ENCODE data around the gene BORCS8. TPM values are rescaled to one million over a fixed set of nuclear protein-coding genes. Genes with fewer than 3 reads are reported as not detected.

Gene BORCS8
- total RNA-seq, 1 experiment from 2014 or later = 37.7 TPM

DNA sequence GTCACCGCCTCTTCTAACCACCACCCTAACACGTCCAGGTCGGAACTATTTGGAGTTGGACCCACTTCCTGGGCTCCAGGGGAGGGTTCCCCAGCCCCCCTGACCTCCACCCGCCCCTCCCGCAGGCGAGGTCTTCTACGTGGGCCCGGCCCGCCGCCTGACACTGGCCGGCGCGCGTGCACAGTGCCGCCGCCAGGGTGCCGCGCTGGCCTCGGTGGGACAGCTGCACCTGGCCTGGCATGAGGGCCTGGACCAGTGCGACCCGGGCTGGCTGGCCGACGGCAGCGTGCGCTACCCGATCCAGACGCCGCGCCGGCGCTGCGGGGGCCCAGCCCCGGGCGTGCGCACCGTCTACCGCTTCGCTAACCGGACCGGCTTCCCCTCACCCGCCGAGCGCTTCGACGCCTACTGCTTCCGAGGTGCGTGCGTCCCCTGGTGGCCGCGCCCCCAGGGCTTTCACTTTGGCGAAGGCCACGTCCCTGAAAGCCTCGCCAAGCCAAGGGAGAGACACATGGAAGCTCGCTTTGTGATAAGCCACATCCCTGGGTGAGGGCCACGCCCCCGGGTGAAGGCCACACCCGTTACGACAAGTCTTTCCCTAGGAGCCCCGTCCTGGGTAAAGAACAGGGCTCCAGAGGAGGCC is 33.0 kb upstream of the BORCS8 start:
- Mint-ChIP-seq H3K27ac (ENCODE audit: unreplicated experiment) (no peak overlapping the region), H3K4me3 (ENCODE audit: unreplicated experiment) (peak overlapping the region; percentile 66), H3K36me3 (ENCODE audit: insufficient read depth, unreplicated experiment) (no peaks in the 10 kb centered on the region), H3K9me3 (ENCODE audit: unreplicated experiment) (no peaks in the 10 kb centered on the region), H3K27me3 (ENCODE audit: insufficient read depth, unreplicated experiment) (peaks cover 12% of the 10 kb centered on the region), H3K4me1 (ENCODE audit: low read depth, unreplicated experiment) (no peaks in the 10 kb centered on the region)
- no peaks in the 10 kb centered on the region for H3K27me3 ChIP-seq (replicated peaks; ENCODE audit: control insufficient read depth, insufficient read depth, low read length)
- TF ChIP-seq, protein P1, sequence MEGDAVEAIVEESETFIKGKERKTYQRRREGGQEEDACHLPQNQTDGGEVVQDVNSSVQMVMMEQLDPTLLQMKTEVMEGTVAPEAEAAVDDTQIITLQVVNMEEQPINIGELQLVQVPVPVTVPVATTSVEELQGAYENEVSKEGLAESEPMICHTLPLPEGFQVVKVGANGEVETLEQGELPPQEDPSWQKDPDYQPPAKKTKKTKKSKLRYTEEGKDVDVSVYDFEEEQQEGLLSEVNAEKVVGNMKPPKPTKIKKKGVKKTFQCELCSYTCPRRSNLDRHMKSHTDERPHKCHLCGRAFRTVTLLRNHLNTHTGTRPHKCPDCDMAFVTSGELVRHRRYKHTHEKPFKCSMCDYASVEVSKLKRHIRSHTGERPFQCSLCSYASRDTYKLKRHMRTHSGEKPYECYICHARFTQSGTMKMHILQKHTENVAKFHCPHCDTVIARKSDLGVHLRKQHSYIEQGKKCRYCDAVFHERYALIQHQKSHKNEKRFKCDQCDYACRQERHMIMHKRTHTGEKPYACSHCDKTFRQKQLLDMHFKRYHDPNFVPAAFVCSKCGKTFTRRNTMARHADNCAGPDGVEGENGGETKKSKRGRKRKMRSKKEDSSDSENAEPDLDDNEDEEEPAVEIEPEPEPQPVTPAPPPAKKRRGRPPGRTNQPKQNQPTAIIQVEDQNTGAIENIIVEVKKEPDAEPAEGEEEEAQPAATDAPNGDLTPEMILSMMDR (IDR thresholded peaks at IDR 0.05; ENCODE audit: insufficient read depth in 1 of 2, low read depth in 1 of 2, low read length in 1 of 2, severe bottlenecking in 1 of 2, unreplicated experiment in 1 of 2) = peak in 1 of 2 experiments; percentile 91
- H3K4me1 ChIP-seq = no peaks in the 10 kb centered on the region
- ChIA-PET POLR2A (no interaction called here), CTCF (interaction anchor here (0.6 to 1.5 kb wide), 4 partner anchors 9 to 161 kb away, joined by 3 to 7 read pairs (median 6); partner anchors contain the start of gene NR2C2AP)
- H3K9me3 ChIP-seq = no peaks in the 10 kb centered on the region
- intact Hi-C loops (cut with micrococcal nuclease; ENCODE audit: unreplicated experiment) = loop anchor here (2.0 kb wide), 1 partner anchor 78 kb away; no protein-coding TSS in a partner anchor
- no TSS peak for BruUV-seq (replicated peaks)
- DNase-seq = peak; percentile 85 to 87
- H3K36me3 ChIP-seq (ENCODE audit: control insufficient read depth, insufficient read depth, low read length) = no peaks in the 10 kb centered on the region
- peak overlapping the region; percentile 40 for H3K4me3 ChIP-seq (ENCODE audit: low read depth, low read length)

DNA sequence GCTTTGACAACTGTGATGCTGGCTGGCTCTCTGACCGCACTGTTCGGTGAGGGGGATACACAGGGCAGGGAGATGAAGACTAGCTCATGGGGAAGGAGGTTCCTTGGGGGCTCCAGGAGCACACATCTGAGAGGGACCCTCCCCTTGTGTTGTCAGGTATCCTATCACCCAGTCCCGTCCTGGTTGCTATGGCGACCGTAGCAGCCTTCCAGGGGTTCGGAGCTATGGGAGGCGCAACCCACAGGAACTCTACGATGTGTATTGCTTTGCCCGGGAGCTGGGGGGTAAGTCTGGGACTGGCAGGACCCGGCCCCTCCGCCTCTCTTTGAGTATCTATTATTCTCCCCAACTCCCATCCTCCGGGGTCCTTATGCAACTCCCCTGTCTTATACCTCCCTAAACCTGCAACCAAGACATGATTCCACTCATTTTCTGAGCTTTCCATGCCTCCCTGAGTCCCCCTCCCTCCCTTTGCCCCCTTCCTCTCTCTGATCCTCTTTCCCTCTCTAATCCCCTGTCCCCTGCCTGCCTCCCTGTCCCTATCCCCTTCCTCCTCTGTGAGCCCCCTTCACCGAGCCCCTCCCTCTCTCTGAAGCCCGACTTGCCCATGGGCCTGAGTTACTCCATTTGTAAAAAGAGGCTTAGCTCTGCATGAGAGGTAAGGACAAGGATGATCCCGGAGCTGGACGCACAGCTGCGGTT is 32.3 kb upstream of the BORCS8 start:
- Histone ChIP-seq H3K4me3 (ENCODE audit: low read depth, low read length) (peak overlapping the region; percentile 40), H3K27me3 (replicated peaks; ENCODE audit: control insufficient read depth, insufficient read depth, low read length) (no peaks in the 10 kb centered on the region), H3K36me3 (ENCODE audit: control insufficient read depth, insufficient read depth, low read length) (no peaks in the 10 kb centered on the region), H3K9me3 (no peaks in the 10 kb centered on the region), H3K4me1 (no peaks in the 10 kb centered on the region)
- Mint-ChIP-seq H3K27me3 (ENCODE audit: insufficient read depth, unreplicated experiment) (peaks cover 12% of the 10 kb centered on the region), H3K36me3 (ENCODE audit: insufficient read depth, unreplicated experiment) (no peaks in the 10 kb centered on the region), H3K4me3 (ENCODE audit: unreplicated experiment) (peak overlapping the region; percentile 66), H3K4me1 (ENCODE audit: low read depth, unreplicated experiment) (no peaks in the 10 kb centered on the region), H3K27ac (ENCODE audit: unreplicated experiment) (no peak overlapping the region), H3K9me3 (ENCODE audit: unreplicated experiment) (no peaks in the 10 kb centered on the region)
- CTCF ChIA-PET = interaction anchor here (1.1 to 1.5 kb wide), 2 partner anchors 9 to 10 kb away, joined by 6 to 7 read pairs; no protein-coding TSS in a partner anchor
- intact Hi-C loops (cut with micrococcal nuclease; ENCODE audit: unreplicated experiment) = loop anchor here (2.0 kb wide), 1 partner anchor 78 kb away; no protein-coding TSS in a partner anchor
- no TSS peak for BruUV-seq (replicated peaks)
- POLR2A ChIA-PET = no interaction called here
- no peak for DNase-seq
- TF ChIP-seq, protein P1 (IDR thresholded peaks at IDR 0.05; ENCODE audit: insufficient read depth in 1 of 2, low read depth in 1 of 2, low read length in 1 of 2, severe bottlenecking in 1 of 2, unreplicated experiment in 1 of 2) = no peak

DNA sequence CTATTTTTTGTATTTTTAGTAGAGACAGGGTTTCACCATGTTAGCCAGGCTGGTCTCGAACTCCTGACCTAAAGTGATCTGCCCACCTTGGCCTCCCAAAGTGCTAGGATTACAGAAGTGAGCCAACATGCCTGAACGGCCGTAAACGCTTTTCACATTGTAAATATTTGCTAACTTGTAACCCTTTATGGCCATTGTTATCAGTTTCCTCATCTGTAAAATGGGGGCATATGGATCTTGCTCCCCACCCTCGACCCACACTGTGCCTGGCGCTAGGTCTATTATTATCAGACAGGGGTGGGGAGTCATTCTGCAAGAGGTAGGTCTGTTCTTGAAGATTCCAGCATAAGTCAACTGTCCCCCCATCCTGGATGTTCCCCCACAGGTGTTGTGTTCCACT is 31.7 kb upstream of the BORCS8 start:
- POLR2A ChIA-PET = no interaction called here

More for the DNA sequence above, 31.7 kb upstream of the BORCS8 start:
- H3K36me3 Mint-ChIP-seq (ENCODE audit: insufficient read depth, unreplicated experiment) = no peaks in the 10 kb centered on the region
- no peak for DNase-seq
- TF ChIP-seq, protein P1 (IDR thresholded peaks at IDR 0.05; ENCODE audit: insufficient read depth in 1 of 2, low read depth in 1 of 2, low read length in 1 of 2, severe bottlenecking in 1 of 2, unreplicated experiment in 1 of 2) = no peak
- Histone ChIP-seq H3K27me3 (replicated peaks; ENCODE audit: control insufficient read depth, insufficient read depth, low read length) (no peaks in the 10 kb centered on the region), H3K4me3 (ENCODE audit: low read depth, low read length) (no peak overlapping the region), H3K4me1 (no peaks in the 10 kb centered on the region), H3K9me3 (no peaks in the 10 kb centered on the region), H3K36me3 (ENCODE audit: control insufficient read depth, insufficient read depth, low read length) (no peaks in the 10 kb centered on the region)
- no peak overlapping the region for H3K4me3 Mint-ChIP-seq (ENCODE audit: unreplicated experiment)
- no peaks in the 10 kb centered on the region for H3K4me1 Mint-ChIP-seq (ENCODE audit: low read depth, unreplicated experiment)
- CTCF ChIA-PET = no interaction called here
- BruUV-seq (replicated peaks) = no TSS peak
- H3K27me3 Mint-ChIP-seq (ENCODE audit: insufficient read depth, unreplicated experiment) = peaks cover 10% of the 10 kb centered on the region
- intact Hi-C loops (cut with micrococcal nuclease; ENCODE audit: unreplicated experiment) = loop anchor here (2.0 kb wide), 1 partner anchor 77 kb away; no protein-coding TSS in a partner anchor
- no peaks in the 10 kb centered on the region for H3K9me3 Mint-ChIP-seq (ENCODE audit: unreplicated experiment)
- H3K27ac Mint-ChIP-seq (ENCODE audit: unreplicated experiment) = no peak overlapping the region
